Tibial artery (tissue), 4 donors: ENCODE data around the gene DLGAP1.

Source experiments
- DNase-seq, 2 donors: peaks; one replicate each; pipeline ENCODE4 v3.0.0-alpha.2; 2019
- H3K27ac ChIP-seq, 2 donors: fragments of 200-600 bp; sonication (generic) in 1 of 2; 1 replicate in 1 of 2; 2 replicates in 1 of 2; pipeline ENCODE4 v1.5.1; 2018 to 2019; ENCODE audit warnings: mild to moderate bottlenecking in 1 of 2
- H3K27me3 ChIP-seq, 2 donors: fragments of 200-600 bp; sonication (generic) in 1 of 2; one replicate each; pipeline versions ENCODE4 v1.5.1 to v1.6.0; 2016 to 2019
- H3K36me3 ChIP-seq, 3 donors: fragments of 200-600 bp; sonication (generic) in 2 of 3; one replicate each; pipeline ENCODE4 v1.5.1; 2016 to 2019; ENCODE audit warnings: mild to moderate bottlenecking in 2 of 3
- H3K4me1 ChIP-seq, 4 donors: fragments of 200-600 bp; sonication (generic) in 2 of 4; 1 replicate in 3 of 4; 2 replicates in 1 of 4; pipeline ENCODE4 v1.5.1; 2016 to 2019
- H3K4me3 ChIP-seq, 2 donors: fragments of 200-600 bp; sonication (generic) in 1 of 2; 1 replicate in 1 of 2; 2 replicates in 1 of 2; pipeline ENCODE4 v1.5.1; 2018 to 2019; ENCODE audit warnings: mild to moderate bottlenecking in 2 of 2
- H3K9me3 ChIP-seq, 3 donors: fragments of 200-600 bp; sonication (generic) in 1 of 3; one replicate each; pipeline ENCODE4 v1.5.1; 2016 to 2019
- CTCF ChIP-seq, 2 experiments: fragments of 200-600 bp in 1 of 2; fragments of 450-650 bp in 1 of 2; IDR thresholded peaks; one replicate each; pipeline ENCODE4 v1.5.1; 2017 to 2019; ENCODE audit warnings: antibody characterized with exemption in 2 of 2, mild to moderate bottlenecking in 1 of 2, moderate library complexity in 1 of 2
- intact Hi-C: fragments of 100-400 bp; cut with DNase I; formaldehyde crosslinking; loops from one replicate; pipeline ENCODE4 v1.15.0; 2023; ENCODE audit warnings: low total_unique reads

DLGAP1 gene

GRCh38 chr18:3460823-3461398 lies 994.2 kb downstream of the DLGAP1 start:
- H3K9me3 ChIP-seq, result peaks cover 0 to 4% (median 0%) of the 10 kb centered on the region in 3 donors
- peaks cover 45 to 60% (median 53%) of the 10 kb centered on the region in 3 donors for H3K36me3 ChIP-seq
- intact Hi-C loops, result no loop called here
- no peak overlapping the region for H3K4me3 ChIP-seq
- H3K27me3 ChIP-seq, result no peaks in the 10 kb centered on the region
- H3K4me1 ChIP-seq, result peaks cover 0 to 20% (median 8%) of the 10 kb centered on the region in 4 donors
- no peak for TF ChIP-seq CTCF (IDR thresholded peaks at IDR 0.05)
- H3K27ac ChIP-seq, result no peak overlapping the region
- no peak for DNase-seq

GRCh38 chr18:3458952-3459853 lies 995.9 kb downstream of the DLGAP1 start:
- peaks cover 0 to 4% (median 0%) of the 10 kb centered on the region in 3 donors for H3K9me3 ChIP-seq
- intact Hi-C loops, result loop anchor here (5.0 to 10.0 kb wide), 3 partner anchors 172 to 996 kb away; partner anchors contain the start of gene DLGAP1
- no peak for DNase-seq
- no peak overlapping the region for H3K4me3 ChIP-seq
- peaks cover 0 to 34% (median 19%) of the 10 kb centered on the region in 4 donors for H3K4me1 ChIP-seq
- no peak overlapping the region for H3K27ac ChIP-seq
- peaks cover 45 to 60% (median 53%) of the 10 kb centered on the region in 3 donors for H3K36me3 ChIP-seq
- no peak for TF ChIP-seq CTCF (IDR thresholded peaks at IDR 0.05)
- no peaks in the 10 kb centered on the region for H3K27me3 ChIP-seq

- Histone ChIP-seq H3K4me3 (no peak overlapping the region), H3K36me3 (peaks cover 45 to 60% (median 53%) of the 10 kb centered on the region in 3 donors), H3K27me3 (no peaks in the 10 kb centered on the region), H3K9me3 (peaks cover 0 to 4% (median 0%) of the 10 kb centered on the region in 3 donors), H3K4me1 (peaks cover 0 to 40% (median 22%) of the 10 kb centered on the region in 4 donors), H3K27ac (no peak overlapping the region)
- TF ChIP-seq CTCF (IDR thresholded peaks at IDR 0.05), result no peak
- DNase-seq, result no peak
- intact Hi-C loops, result loop anchor here (5.0 to 10.0 kb wide), 3 partner anchors 171 to 996 kb away; partner anchors contain the start of gene DLGAP1
Measured at GRCh38 chr18:3458378-3458777, 996.7 kb downstream of the DLGAP1 start.

- DNase-seq, result no peak
- Histone ChIP-seq H3K4me1 (peaks cover 0 to 49% (median 25%) of the 10 kb centered on the region in 4 donors), H3K9me3 (peaks cover 0 to 4% (median 0%) of the 10 kb centered on the region in 3 donors), H3K27ac (no peak overlapping the region), H3K27me3 (no peaks in the 10 kb centered on the region), H3K4me3 (no peak overlapping the region), H3K36me3 (peaks cover 45 to 60% (median 53%) of the 10 kb centered on the region in 3 donors)
- intact Hi-C loops, result loop anchor here (5.0 to 10.0 kb wide), 3 partner anchors 170 to 998 kb away; partner anchors contain the start of gene DLGAP1
- no peak for TF ChIP-seq CTCF (IDR thresholded peaks at IDR 0.05)
Measured at GRCh38 chr18:3457261-3457724, 997.8 kb downstream of the DLGAP1 start.

GRCh38 chr18:3456686-3457069 lies 998.4 kb downstream of the DLGAP1 start:
- H3K9me3 ChIP-seq, result no peaks in the 10 kb centered on the region
- peaks cover 0 to 49% (median 25%) of the 10 kb centered on the region in 4 donors for H3K4me1 ChIP-seq
- no peaks in the 10 kb centered on the region for H3K27me3 ChIP-seq
- H3K36me3 ChIP-seq, result peaks cover 40 to 55% (median 49%) of the 10 kb centered on the region in 3 donors
- H3K4me3 ChIP-seq, result no peak overlapping the region
- no peak for DNase-seq
- TF ChIP-seq CTCF (IDR thresholded peaks at IDR 0.05), result no peak
- H3K27ac ChIP-seq, result no peak overlapping the region
- intact Hi-C loops, result loop anchor here (5.0 to 10.0 kb wide), 3 partner anchors 169 to 998 kb away; partner anchors contain the start of gene DLGAP1
